GM21526 (cell line): ENCODE results near the gene KIAA1614.

Source experiments
- ATAC-seq: cut with Tn5 transposase; IDR thresholded peaks from one replicate; pipeline ENCODE4 v1.9.1; 2021; ENCODE audit warnings: moderate library complexity; ENCODE audit not compliant: unreplicated experiment, low FRiP score

KIAA1614 gene

DNA sequence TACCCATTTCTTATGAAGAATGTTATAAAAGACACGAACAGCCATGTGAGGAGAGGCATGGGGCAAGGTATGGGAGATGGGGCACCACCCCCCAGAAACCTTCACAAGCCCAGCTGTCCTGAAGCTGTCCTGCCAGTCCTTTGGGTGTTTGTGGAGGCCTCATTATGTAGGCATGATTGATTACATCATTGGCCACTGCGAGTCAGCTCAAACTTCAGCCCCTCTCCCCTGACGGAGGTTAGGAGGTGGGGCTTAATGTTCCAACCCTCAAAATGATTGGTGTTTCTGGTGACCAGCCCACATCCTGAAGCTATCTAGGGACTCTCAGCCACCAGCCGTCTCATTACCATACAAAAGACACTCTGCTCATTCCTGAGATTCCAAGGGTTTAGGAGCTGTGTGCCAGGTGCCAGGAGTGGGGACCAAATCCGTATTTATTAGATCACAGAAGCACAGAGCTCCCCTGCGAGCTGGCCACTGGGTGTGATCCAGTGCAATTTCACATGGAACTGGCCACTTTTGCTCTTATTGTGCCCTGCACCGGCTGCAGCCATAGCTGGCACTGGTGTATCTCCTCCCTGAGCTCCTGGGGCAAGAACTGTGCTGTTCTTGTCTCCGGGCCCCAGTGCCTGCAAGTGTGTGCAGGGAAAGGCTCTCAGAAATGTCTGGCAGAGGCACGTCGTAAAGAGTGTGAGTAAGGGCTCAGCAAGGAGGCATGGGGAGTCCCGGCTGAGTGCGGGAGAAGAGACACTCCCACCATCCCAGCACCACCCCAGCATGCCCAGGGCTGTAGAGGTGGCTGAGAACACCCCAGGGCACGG is 10.5 kb downstream of the KIAA1614 start:
- no peak for ATAC-seq

DNA sequence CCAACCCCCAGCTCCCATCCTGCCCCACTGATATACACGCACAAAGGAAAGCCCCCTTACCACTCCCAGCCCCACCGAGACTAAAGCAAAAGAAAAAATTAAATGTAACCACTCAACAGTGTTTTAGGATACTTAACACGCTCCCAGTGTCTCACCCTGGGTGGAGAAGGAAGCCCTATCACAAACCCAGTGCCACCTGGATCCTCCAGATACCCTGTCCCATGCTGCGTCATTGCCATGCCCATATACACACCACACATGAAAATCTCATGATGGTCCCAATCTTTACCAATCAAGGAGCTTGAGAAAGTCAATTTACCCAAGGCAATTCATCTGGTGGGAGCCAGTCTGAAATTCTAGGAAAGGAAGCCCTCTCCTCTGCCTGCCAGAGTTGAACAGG is 11.2 kb downstream of the KIAA1614 start:
- ATAC-seq = no peak

DNA sequence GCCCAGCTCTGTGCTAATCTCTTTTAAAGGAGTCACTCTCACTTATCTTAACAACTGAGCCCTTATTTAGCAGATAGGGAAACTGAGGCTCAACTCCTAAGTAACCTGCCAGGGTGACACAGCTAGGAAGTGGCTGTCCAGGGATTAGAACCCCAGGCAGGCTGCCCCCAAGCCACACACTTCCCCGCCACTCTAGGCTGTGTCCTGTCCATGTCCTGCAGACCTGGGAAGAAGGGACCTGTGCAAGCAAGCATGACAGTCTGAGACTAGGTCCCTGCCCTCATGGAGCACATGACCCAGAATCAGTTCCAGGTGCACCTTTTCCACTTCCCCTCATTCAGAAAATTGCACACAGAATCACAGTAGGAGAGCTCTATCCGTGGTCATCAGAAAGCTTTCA is 12.2 kb downstream of the KIAA1614 start:
- ATAC-seq = no peak

DNA sequence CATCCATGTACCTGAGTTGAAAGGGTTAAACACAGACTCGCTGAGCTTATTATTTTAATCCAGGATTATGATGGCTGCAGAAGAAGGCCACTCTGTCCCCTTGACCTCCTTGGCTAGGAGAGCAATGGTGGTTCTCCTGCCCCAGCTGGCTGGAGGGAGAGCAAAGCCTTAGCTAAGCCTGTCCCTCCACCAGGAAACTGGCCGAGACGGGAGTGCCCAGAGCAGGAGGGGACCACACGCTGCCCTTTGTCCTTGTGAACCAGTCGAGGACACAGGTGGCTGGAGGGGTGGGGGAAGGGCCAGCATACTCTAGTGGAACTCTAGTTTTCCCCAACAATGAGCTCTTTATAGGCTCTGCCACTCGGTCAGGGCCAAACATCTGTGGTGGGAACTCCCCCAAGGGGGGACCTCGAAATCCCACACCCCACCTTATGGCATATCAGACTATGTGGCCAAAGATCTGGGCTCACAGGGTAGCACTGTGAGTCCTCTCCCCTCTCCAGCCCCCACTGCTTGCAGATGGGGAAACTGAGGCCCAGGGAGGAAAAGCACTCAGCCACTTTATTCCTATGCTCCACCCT is 12.9 kb downstream of the KIAA1614 start:
- ATAC-seq = no peak

DNA sequence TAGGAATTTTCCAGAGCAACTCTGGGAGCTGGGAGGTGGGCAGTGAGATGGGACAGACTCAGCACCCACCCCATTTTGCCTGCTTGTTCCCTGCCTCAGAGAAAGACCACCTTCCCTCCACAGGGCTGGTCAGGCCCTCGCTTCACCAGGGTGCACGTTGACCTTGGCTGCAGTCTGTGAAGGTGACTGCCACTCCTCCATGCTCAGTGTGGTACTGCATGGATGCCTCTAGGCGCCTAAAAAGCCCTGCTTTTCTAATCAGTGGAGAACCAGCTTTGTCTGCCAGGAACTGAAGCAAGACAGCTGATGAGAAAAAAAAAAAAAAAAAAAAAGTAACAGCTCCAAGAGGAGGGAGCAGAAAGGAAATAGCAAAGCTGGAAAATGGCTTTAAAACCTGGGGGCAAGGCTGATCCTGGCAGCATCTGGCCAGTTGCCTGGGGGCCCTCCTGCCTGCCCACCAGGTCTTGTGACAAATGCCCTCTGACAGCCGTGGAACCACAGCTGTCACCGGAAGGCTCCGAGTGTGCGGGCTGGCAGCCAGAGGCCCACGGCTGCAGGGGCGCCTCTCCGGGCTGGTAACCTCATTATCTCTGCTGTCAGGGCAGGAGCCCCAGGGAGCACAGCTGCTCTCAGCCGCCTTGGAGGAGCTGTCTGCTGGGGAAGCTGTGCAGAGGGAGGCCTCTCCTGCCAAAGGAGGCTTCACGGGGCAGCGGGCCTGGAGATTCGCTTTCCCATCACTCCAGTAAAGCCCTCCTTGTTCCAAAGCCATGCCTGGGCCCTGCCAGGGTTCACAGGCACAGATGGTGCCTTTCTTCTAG is 13.7 kb downstream of the KIAA1614 start:
- ATAC-seq = no peak

DNA sequence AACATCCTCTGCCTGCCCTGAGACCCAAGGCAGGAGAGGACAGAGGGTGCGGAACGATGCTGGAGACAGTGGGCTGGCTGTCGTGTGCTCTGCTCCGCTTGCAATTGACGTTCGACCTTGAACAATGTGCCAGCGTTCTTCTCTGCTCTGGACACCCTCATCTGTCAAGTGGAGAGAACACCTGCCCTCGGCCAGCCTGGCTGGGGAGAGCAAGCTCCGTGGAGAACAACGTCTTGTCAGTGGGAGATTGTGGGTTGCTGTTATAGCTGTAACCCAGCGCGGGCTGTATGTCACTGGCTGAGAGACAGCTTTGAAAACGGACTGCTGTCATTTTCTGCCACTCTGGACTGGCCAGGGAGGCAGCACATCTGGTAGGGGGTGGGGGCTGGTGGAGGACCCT is 14.7 kb downstream of the KIAA1614 start:
- ATAC-seq = no peak

DNA sequence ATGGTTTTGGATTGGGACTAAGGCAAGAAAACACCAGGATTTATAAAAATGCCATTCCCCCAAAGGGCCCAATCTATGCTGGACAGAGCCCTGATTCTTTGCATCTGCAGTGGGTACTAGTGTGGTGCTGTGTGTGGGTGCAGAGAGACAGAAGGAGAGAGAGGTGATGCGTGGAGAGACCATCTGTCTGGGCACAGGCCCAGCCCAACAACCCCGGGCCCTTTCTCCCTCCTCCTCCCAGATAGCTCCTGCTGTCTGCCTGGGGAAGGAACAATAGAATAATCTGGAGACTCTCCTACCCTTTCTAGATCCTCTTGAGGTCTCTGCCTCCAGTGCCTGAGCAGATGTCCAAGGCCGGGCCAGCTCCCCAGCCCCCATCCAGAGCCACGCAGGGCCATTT is 15.1 kb downstream of the KIAA1614 start:
- ATAC-seq = no peak

DNA sequence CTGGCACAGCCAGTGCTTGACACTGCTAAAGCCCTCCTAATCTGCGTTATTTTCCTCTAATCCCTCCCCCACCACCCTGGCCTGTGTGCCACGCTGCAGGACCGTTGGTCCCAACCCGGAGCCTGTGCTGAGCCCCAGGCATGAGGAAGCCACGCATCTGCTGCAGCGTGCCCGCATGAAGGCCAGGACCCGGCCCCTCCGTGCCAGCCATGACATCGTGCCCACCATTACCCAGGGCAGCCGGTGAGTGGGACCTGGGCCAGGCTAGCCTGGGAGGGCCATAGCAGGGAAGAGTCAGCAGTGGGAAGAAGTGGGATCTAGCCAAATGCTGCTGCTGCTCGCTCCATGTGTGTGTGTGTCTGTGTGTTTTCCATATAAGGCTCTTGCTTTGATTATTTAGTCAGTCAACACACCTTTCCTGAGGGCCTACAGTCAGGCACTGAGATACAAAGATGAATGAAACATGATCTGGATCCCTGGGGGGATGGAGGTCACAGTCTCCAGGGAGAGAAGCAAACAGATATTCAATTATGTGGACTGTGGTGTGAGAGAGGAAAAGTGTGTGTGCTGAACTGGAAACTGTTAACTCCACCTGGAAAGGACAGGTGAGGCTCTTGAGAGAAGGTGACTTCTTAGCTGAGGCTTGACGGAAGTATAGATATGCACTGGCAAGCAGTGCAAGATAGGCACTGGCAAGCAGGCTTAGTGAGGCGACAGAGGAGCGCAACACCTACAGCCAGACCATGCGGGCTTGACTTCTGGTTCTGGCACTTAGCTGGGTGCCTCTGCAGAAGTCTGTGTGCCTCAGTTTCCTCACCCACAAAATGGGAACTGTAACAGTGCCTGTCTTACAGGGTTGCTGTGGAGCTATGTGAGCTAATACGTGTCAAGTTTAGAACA is 15.9 kb downstream of the KIAA1614 start:
- no peak for ATAC-seq

DNA sequence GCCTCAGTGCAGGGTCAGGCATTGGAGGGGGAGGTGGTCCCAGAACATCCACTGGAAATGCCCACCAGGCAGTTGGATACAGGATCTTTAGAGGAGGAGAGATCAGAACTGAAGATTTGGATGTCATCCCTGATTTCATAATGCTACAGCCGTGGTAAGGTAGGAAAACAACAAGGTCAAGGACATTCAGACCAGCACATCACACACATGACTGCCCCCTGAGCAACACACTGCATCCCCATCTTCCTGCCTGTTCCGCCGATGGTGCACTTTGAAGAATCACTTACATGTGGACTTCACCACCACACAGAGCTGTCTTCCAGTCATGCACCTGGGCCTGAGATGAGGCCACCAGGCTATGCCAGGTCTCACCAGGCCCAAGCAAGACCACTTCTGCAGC is 16.7 kb downstream of the KIAA1614 start:
- ATAC-seq = no peak

DNA sequence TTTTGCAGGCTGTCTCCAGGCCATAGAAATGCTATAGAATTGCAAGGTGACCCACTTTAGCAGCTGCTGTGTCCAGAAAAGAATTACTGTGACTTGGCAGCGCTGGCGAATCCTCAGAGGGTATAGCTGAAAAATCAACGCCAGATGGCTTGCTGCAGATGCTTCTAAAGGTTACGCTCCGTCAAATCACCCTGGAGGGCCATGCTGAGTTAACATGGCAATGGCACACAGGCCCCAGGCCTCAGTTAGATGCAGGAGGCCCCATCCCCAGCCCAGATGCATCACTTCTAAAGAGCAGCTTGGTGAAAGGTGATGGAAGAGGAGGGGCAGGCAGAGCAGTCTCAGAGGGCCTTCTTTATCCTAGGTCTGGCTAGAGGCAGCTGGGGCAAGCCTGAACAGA is 18.0 kb downstream of the KIAA1614 start:
- ATAC-seq = no peak

DNA sequence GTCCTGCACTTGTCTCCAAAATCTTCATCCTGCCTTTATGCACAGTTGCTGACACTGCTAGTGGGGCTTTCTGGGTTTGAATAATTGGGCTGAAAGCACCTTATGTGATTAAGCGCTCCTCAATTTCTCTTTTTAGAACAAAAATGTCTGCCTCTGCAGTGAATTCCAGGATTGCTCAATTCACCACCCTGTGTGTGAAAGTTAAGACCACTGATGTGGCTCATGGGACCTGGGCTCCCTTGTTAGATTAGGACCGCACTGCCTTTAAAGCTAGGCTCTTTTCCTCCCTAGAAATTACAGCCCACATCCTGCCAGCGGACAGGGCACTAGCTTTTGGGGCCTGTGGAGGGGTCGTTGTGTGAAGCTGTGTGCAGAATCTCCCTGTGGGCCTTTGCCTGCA is 18.8 kb downstream of the KIAA1614 start:
- no peak for ATAC-seq

DNA sequence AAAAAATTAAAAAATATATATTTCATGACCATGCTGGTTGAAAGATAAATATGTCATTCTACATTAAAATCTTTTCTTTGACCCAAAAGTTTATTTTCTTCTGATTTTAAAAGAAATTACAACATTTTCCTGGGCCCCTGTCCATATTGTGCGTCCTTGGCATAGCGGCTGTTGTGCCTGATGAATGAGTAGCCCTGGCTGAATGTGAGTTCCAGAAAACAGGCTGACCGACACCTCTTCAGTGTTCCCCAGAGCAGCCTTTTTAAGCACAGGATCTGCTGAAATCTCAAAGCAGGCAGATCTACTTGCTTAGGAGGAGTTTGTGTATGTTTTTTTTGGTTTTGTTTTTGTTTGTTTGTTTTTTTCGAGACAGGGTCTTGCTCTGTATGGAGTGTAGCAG is 19.7 kb downstream of the KIAA1614 start:
- no peak for ATAC-seq

DNA sequence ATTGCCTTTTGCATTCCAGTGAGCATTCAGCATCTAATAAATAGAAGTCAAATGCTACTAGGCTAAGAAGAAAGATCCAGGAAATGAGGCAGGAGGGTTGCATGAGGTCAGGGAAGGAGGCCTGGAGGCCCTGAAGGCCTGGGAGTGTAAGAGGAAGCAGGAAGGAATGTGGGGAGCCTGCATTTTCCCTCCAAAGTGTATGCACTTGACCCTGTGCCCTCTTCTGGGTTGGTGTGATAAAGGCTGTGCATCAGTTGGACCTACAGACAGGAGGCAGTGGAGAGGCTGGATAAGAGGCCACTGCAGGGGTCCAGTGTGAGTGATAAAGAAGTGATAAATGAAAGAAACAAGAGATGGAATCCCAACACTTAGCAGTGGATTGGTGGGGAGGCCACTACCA is 20.4 kb downstream of the KIAA1614 start:
- no peak for ATAC-seq

DNA sequence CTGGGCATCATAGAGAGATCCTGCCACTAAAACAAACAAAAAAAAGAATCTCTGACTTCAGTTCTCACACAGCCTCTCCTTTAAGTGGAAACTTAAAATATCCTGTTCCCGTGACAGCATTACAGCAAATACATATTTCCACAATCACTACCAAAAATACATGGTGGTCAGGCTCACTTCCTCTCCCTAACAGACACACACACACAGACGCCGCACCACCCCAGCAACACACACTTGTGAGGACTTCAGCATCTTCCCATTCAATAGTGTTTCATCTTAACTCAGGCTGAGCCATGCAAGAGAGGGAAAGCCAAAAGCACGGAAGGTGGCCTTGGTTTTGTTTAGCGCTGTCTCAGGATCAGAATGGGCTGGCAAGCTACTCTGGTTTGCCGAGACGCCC is 21.9 kb downstream of the KIAA1614 start:
- no peak for ATAC-seq

DNA sequence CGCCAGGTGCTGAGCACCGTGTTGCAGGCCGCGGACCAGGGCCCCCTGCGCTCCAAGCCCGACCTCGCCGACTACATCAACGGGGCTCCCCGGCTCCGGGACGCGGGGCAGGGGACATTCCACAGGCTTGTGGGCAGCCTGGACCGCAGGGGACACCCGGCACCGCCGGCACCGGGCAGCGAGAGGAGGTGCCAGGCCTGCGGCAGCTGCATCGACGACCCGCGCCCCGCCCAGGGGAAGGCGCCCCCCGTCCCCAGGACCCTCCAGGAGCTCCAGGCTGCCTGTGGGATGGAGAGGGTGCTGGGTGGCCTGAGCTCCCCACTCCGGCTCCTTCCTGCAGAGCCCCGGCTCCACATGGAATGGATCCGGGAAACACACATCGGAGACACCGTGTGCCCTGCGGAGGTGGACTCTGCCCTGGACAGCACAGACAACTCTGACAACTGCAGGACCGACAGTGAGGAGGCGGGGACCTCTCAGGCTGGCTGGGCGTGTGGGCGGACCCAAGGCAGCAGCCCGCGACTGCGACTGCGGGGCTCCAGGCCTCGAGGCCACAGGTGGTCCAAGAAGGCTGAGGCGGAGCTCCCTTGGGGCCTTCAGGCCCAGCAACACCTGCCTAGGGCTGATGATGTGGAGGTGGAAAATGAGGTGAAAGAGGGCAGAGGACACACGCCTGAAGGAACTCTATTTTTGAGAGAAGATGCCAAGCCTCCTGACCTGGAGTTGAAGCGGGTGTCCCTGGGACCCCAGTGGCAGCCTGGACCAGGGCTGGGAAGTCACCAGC is 22.8 kb downstream of the KIAA1614 start:
- ATAC-seq = no peak

DNA sequence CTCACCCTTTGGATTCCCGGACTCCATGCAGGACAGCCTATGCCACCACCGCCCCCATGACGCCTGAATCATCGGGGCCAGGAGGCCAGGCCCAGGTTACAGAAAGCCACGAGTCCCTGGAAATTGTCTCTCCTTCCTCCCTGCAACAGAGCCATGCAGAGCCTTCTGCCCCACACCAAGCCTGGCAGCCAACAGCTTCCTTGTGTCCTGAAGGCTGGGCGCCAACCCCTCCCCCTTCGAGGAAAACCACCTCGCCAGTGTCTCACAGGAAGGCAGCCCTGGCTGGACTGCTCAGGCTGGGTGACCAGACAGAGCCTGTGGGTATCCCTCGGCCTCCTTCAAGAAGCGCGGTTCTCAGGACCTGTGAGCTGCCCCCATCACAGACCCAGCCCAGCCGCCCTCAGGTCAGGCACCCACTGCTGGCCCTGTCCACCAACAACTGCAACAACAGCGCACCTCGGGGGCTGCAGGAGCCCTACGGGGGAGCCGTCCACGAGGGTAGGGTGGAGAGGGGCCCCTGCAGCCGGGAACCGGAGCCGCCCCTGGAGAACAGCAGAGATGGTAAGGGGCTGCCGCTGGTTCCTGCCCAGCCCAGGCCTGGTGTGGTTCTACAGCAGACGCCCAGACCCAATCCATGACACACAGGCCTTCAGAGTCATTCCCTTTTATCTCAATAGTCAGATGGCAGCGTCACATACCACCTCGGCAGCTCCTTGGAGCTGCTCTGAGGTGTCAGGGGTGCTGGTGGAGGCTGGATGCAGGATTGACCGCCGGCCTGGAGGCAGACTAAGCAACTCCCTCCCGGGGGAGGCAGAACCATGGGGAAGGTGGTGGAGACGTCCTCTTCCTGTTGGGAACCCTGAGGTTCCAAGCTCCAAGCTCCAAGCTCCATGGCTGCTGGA is 23.7 kb downstream of the KIAA1614 start:
- ATAC-seq = no peak

DNA sequence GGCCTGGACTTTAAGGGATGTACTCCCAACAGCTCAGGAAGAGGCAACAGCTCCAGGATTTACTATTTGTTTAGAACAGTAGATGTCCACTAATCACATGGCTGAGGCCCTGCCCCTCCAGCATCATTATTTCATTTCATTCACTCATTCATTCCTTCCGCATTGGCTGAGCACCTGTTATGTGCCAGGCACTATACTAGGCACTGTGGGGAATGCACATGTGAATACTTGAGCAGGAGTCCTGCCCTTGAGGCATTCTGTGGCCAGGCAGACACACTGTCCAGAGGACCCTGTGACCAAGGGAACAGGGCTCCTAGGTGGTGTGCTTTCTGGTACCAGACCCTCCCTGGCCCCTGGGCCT is 24.3 kb downstream of the KIAA1614 start:
- ATAC-seq = no peak

DNA sequence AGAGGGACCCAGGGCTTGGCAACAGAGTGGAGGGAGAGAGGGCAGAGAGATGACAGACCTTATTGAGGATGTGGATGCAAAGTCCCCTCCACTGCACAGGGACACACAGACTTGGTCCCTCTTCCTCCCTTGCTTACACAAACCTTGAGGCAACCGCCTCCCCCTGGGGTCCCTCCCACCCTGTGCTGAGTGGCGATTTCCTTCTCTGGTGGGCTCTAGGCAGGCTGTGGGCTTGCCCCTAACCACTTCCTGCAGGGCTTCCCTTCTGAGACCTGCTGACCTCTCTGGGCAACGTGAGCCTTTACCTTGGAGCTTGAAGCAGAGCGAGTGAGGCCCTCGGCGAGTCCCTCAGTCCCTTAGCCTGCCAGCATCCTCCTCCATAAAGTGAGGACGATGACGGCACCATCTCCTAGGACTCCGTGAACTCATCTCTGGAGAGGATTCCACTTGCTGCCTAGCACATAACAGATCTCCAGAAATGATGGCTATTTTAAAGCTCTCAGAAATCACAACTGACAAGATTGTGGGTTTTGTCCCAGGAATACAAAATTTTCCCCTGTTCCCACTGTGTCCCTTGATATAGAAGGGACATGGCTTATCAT is 25.0 kb downstream of the KIAA1614 start:
- no peak for ATAC-seq
